ENCODE measurements around the gene TMEM248.
"Not testable (repeated sequence)": the region's sequence is repeated elsewhere in the genome, so short reads cannot be mapped to it uniquely, and the experiment has no call there.

The TMEM248 gene

DNA sequence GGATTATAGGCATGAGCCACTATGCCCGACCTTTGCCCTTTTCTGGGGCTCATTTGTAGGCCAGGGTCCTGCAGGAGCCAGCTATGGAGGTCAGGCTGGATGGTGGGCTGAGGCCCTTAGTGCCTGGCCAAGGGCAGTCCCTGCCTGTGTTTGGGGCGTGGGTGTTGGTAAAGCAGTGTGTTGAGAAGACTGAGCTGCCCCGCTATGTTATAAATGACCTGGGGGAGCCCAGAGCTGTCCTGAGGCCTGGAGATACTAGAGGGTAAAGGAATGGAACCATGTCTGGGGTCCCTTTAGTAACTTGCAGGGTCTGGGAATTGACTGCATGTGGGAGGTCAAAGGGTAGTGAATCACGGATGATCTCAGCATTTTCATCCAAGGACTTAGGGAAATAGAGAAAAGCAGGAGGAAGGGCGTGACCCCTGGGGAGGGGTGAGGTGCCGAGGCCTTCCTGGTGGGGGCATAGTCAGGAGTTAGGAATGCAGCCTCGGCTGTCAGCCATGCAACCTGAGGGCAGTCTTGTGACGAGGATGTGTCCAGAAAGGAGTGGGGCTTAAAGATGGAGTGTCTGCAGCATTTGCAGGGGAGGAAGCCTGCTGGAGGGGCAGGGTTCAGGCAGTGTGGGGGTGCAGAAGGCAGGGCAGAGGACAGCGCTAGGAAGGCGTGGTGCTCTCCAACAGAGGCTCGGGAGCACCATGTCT lies 31.5 kb downstream of the TMEM248 start:
- no peak for DNase-seq

DNA sequence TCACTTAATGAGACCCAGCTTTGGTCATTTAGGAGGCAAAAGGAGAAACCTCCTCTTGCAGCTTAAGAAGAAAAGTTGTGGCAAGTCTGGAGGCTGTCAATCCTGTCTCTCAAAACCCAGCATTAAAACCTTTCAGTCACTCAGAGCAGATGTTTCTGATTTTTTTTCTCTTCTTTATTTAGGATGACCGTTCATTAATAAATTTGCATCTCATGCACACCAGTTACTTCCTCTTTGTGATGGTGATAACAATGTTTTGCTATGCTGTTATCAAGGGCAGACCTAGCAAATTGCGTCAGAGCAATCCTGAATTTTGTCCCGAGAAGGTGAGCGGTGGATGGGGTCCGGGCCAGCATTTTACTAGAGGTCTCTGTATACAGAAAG lies 32.0 kb downstream of the TMEM248 start:
- no peak for DNase-seq

DNA sequence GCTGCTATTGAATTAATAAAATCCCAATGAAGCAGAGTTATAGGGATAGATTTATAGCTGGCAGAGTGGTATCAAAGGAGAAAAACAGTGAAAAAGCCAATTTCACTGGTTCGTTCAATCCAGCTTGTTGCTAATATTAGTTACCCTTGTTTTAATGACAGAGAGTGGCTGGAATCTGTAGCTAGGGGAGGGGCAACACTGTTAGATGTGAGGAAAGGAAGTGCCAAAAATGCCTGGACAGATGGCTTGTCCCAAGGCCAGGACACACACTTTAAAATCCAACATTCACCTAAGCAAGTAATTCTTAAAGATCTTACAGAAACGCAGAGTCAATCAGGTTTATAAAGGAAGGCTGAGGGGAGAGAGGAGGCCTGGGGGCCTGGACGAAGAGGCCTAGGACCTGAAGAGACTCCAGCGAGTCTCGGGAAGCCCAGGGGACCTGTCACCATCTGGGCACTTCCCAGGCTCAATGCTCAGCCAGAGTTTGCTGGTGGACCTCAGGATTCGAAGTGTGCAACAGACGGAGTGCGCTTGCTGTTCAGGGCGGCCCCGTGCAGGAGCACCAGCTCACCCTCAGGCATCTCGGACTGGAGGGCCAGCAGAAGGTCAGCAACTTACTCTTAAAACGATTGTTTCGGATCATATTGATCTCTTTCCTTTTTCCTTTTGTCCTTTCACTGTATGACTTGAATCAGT lies 36.7 kb downstream of the TMEM248 start:
- no peak for DNase-seq

DNA sequence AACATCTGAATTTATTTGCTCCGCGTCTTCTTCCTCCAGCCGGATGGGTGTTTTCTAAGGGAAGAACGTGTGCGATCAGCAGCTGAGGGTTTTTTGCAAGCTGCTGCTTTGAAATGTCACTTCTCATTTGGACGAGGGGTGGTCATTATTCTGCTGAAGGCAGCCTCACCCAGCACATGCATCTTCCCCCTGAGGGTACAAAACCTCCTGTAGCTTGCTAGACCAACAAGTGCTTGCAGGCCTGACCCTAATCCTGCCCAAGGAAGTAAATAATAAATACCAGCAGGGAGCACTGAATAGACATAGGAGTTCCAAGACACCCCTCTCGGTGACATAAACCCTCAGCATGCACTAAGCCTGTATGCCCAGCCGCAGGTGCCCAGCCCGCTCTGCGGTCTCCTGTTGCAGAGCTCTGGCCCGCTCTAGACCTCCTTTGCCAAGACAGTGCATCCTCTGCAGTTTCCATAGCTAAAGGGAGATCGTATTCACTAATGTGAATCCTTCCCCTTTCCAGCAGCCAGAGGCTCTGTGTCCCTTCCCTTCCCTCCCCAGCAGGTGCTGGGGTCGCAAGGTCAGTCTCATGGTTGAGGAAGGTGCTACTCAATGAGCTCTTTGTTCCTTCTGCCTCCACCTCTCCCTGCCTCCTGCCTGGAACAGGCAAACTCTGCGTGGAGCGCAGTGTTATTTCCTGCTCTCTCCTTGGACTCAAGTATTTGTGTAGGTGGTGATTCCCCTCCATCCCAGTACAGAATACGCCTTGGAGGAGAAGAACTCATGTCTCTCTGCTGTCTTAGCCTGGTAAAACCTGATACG lies 37.7 kb downstream of the TMEM248 start:
- DNase-seq = no peak

GRCh38 chr7:66960192-66960591 lies 39.2 kb downstream of the TMEM248 start:
- DNase-seq = no peak

GRCh38 chr7:66961096-66961495 lies 40.1 kb downstream of the TMEM248 start:
- no peak for DNase-seq

GRCh38 chr7:66964411-66964810 lies 43.4 kb downstream of the TMEM248 start:
- no peak for DNase-seq

DNA sequence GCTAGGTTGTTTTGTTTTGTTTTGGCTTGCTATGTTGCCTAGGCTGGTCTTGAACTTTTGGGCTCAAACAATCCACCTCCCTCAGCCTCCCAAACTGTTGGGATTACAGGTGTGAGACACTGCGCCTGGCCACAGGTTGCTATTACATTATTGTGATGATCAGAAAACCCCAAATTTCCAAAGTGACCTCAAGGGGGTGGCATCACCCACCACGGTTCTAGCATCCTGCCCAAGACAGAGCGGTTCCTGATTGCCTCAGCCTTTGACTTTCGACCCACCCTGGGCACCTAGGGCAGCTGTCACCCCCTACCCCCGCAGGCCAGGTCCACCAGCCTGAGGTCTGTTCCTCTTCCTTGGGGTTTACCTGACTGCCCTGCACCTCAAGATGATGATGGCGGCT lies 46.0 kb downstream of the TMEM248 start:
- no peak for DNase-seq

DNA sequence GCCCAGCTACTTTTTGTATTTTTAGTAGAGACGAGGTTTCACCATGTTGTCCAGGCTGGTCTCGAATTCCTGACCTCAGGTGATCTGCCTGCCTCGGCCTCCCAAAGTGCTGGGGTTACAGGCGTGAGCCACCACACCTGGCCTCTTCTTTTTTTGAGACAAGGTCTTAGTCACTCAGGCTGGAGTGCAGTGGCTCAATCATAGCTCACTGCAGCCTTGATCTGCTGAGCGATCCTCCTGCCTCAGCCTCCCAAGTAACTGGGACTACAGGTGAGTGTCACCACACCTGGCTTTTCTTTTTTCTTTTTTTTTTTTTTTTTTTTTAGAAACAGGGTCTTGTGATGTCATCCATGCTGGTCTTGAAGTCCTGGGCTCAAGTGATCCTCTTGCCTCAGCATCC lies 48.0 kb downstream of the TMEM248 start:
- not testable (repeated sequence) for DNase-seq

DNA sequence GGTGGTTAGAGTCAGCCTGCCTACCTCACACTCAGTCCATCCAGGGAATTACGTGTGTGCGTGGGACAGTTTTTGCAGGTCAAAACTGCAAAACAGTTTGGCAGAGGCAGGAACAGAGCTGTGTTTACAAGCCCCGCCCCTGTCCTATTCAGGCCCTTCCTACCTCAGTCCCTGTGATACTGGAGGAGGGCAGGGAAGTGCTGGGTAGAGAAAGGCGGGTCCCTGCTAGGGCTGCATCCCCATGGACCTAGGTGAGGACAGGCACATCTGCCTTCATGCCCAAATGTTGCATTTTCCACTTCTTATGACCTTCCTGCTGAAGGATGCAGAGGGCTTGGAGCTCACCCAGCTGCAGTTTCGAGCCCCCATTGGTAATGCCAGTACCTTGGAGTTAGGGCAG lies 49.3 kb downstream of the TMEM248 start:
- DNase-seq = no peak

DNA sequence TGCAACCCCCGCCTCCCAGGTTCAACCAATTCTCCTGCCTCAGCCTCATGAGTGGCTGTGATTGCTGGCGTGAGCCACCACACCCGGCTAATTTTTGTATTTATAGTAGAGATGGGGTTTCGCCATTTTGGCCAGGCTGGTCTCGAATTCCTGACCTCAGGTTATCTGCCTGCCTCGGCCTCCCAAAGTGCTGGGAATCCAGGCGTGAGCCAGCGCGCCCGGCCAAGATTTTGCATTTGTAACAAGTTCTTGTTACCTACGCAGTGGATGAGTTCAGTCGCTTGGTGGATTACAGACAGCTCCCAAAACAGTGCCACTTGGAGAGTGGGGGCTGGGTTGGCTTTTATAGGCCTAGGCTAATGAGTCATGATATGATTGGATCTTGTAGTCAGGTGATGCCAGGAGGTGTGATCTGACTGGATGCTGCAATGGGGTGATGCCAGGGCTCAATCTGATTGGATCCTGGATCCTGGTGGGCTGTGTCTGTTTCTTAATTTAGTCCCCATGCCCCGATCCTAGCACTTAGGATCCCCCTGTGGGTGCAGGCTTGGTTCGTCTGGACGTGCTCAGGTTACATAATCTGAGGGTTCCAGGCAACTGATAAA lies 54.1 kb downstream of the TMEM248 start:
- DNase-seq = no peak

DNA sequence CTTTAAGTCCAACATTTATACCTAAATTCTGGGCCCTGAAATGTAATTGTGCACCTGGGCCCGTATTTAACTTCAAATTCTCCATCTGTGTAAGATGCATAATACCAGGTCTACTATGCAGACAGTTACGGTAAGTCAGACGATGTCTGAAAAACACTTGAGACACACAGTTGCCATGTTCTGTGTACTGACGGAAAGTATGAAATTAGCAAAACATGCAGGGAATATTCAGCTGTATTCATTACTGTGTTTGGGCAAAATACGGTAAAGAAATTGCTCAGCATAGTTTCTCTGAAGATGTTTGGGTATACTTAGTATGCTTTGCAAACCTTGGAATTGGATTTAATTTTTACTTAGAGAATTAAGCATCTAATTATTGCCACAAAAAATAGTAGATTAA lies 57.3 kb downstream of the TMEM248 start:
- not testable (repeated sequence) for DNase-seq

DNA sequence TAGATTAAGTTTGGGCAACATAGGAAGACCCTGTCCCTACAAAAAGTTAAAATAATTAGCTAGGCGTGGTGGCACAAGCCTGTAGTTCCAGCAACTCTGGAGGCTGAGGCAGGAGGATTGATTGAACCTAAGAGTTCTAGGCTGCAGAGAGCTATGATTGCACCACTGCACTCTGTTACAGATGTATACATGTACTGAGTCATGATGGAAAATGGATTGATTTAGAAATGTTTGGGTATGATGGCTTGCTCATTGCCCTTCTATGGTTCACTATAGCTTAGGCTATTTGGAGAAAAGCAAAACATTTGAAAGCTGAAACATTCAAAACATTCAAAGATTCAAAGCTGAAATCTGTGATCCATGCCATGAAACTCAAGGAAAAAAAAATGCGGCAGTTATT lies 58.0 kb downstream of the TMEM248 start:
- DNase-seq = not testable (repeated sequence)

DNA sequence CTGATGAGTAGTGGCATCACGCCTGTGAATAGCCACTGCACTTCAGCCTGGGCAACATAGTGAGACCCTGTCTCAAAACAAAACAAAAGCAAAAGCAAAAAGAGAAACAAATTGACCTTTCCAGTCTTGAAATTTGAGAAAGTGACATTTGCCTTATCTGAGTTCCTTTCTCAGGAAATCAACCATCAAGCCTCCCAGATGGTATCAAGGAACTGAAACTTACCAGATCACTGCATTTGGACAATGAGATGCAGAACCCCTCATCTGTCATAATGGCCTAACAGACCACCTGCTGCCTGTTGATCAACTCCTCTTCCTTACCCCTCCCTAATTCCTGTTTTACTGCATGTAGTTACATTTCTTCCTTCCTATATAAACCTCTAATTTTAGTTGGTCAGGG lies 59.3 kb downstream of the TMEM248 start:
- DNase-seq = not testable (repeated sequence)

DNA sequence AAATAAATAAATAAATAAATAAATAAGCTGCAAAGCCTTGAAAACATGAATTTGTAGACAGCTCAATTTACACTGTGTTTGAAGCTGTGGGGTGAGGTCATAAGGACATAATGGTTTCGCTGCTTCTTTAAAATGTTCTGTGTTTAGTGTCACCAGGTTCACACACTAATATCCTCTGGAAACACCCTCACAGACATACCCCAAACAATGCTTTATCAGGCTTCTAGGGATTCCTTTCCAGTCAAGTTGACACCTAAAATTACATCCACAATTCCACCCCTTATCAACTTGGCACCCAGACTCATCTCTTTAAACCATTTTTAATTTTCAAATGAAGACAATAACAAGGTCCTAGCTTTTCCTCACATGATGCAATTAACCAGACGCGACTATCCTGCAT lies 68.5 kb downstream of the TMEM248 start:
- not testable (repeated sequence) for DNase-seq

- DNase-seq = not testable (repeated sequence)
Observed at GRCh38 chr7:66994051-66994450, 73.0 kb downstream of the TMEM248 start.

- DNase-seq = peak; percentile 35 to 70
Observed at GRCh38 chr7:66994691-66995049, 73.6 kb downstream of the TMEM248 start.

DNA sequence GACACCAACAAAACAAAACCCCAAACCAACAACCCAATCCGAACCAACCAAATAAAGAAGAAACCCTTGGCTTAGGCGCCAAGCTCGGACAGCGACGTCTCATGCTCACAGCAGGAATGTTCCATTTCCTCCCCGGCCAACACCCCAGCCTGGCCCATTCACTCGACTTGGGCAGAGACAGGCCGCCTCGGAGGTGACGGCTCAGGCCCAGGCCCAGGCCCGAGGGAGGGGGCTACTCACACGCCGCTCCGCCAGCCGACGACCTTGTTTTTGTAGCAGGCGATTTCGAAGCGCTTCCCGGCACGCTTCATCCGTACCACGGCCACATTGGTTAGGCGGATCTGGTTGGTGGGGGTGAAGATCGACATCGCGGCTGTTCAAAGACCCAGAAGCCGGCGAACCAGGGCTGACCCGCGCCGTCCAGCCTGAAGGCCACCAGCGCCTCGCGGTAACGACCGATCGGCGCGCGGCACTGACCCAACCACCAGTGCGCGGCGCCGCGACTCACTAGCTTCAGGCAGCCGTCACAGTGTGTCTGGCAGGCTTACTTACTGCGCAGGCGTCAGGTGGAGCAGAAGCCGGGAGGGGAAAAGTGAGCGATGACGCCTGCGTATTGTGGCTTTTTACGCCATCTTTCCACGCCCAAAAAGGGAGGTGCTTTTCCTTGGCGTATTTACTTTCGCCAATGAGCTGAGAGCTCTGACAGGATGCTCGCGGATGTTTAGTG lies 74.2 kb downstream of the TMEM248 start, which contains the start of gene SBDS:
SBDS (minus strand) TSS at position 537 of the 727 bp plus-strand sequence; CDS start at position 368, 169 bp downstream.
- DNase-seq = peak; percentile 98 to 100

DNA sequence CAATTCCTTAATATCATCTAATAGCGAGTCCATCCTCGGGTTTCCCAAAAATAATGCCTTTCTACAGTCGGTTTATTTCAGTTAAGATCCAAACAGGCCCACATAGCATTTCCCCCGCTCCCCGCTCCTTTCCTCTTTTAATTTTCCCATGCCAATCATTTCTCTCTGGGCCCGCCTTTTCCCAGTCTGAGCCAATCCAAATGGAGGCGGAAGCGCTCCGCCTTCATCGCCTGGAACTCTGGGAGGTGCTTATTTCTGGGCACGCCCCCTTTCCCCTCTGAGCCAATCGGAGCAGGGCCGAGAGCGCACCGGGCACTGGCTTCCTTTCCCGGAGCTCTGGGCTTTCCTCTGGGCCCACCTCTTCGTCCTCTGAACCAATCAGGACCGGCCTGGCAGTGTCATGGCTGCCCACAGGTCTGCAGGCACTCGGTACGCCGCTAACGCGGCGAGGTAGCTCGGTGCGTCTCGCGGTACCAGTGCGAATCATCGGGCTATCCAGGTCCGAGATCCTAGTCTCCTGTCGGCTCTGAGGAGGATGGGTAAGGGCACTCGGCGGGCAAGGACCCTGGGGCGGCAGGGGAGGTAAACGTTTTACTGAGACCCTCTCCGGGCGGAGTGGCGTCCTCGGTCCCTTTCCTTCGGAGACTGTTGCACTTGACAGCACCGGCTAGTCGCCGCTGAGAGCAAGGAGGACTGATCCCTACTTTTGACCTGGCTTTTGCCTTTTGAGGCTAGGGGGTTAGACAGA lies 75.6 kb downstream of the TMEM248 start, which contains the start of gene TYW1:
TYW1 (plus strand) TSS at position 390 of the 748 bp plus-strand sequence; CDS start at position 536, 146 bp downstream.
- peak; percentile 99 for DNase-seq

DNA sequence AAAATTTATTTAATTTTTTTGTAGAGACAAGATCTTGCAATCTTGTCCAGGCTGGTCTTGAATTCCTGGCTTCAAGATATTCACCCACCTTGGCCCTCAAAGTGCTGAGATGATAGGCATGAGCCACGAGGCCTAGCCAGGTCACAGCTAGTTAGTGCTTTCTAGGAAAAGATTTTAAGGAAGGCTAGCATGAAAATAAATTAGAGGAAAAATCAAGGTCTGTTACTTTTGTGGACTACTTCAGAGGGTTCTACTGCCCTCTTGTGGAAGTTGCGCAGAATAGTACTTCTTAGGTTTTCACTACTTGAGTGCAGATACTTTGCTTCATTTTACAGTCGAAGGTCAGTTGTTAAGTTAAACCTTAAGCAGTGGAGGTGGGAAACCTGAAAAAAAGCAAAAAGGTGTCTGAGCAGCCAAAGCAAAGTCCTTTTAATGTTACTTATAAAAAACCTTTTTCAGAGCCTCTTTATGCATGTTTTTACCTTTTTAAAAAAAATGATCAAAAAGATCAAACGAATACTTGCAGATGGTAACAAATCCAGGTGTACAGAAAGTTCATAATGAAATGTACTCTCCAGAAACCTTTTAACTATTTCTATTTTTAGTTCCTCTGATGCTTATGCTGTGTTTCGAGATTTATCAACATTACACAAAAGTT lies 79.7 kb downstream of the TMEM248 start:
- DNase-seq = peak; percentile 15 to 21

GRCh38 chr7:67004145-67004544 lies 83.1 kb downstream of the TMEM248 start:
- DNase-seq = not testable (repeated sequence)

All from NCI-H2081 (cell line).